Measurements from ENCODE around the gene ITIH5.

Gene ITIH5

DNA sequence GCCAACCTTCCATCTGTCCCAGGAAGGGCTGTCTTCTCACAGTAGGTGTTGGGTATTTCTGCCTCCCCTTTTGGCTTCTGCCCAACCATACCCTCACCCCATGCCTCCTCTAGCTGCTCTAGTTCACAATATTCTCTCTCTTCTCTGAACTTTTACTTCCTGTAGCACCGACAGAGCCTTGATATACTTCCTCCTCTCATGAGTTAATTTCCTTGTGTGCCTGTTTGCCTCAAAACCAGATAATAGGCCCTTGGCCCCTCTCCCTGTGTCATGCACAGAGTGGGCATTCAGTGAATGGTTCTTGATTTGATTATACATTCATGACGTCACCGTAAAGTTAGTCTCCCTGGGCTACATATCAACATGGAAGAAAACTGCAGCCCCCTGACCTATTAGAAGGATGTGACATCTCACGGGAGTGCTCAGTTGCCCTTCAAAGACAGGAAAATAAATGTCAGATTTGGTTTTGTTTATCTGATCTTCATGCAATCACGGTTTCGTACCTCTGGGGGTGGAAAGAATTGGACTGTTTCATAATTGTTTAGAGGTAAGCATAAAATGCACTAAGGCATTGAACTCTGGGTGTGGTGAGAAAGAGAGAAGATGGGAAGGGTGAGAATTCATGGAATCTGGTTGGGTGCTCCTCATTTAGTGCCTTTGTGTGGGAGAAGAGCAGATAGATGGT, 127.7 kb downstream of the ITIH5 start:
- Histone ChIP-seq H3K36me3 (ENCODE audit: insufficient read depth, low read length) (no peaks in the 10 kb centered on the region), H3K9ac (ENCODE audit: insufficient read length) (no peak overlapping the region), H3K27ac (no peak overlapping the region), H3K9me3 (ENCODE audit: low read depth, low read length) (no peaks in the 10 kb centered on the region), H3K4me3 (no peak overlapping the region)
- TF ChIP-seq EZH2 (IDR thresholded peaks at IDR 0.05), result no peak
- TF ChIP-seq POLR2AphosphoS5 (IDR thresholded peaks at IDR 0.05; ENCODE audit: borderline replicate concordance, low read depth, low read length), result no peak
- no peak for TF ChIP-seq FOXP2 (optimal IDR thresholded peaks at IDR 0.05; ENCODE audit: control extremely low read depth, extremely low read length, insufficient read depth)
- DNase-seq (ENCODE audit: low read depth, low spot score), result no peak

DNA sequence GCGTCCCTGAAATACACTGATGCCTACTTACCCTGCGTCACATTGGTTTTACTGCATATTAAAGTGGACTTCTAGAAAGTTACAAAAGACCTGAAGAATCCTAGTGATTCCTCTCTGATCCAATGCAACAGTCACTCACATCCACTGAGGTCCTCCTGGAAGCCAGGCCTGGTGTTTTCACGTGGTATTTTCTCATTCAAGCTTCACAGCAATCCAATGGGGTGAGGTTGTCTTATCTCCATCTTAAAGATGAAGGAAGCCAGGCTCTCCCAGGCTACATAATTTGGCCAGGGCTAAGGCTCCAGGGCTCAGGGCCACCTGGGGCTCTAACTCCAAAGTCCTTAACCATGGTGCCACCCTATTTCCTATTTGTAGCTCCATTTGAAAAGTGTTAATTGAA, 129.6 kb downstream of the ITIH5 start:
- no peak for TF ChIP-seq POLR2AphosphoS5 (IDR thresholded peaks at IDR 0.05; ENCODE audit: borderline replicate concordance, low read depth, low read length)
- TF ChIP-seq FOXP2 (optimal IDR thresholded peaks at IDR 0.05; ENCODE audit: control extremely low read depth, extremely low read length, insufficient read depth), result no peak
- no peak for TF ChIP-seq EZH2 (IDR thresholded peaks at IDR 0.05)
- Histone ChIP-seq H3K4me3 (no peak overlapping the region), H3K9me3 (ENCODE audit: low read depth, low read length) (no peaks in the 10 kb centered on the region), H3K27ac (no peak overlapping the region), H3K36me3 (ENCODE audit: insufficient read depth, low read length) (no peaks in the 10 kb centered on the region), H3K9ac (ENCODE audit: insufficient read length) (no peak overlapping the region)
- no peak for DNase-seq (ENCODE audit: low read depth, low spot score)

DNA sequence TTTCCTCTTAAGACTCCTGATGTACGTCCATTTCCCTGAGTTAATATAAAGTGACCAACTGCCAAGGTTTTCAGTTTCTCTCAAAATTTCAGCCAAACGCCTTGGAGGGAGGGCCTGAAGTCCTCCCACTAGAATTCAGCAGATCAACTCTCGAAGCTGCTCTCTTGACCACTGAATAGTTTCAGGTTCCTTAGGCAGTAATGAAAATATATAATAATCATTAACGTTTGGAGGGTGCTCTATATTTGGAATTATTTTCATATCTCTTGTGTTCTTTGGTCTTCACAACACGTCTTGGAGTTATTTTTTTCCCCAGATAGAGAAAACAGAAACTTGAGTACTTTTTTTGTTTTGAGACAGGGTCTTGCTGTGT, 132.3 kb downstream of the ITIH5 start:
- Histone ChIP-seq H3K36me3 (ENCODE audit: insufficient read depth, low read length) (no peaks in the 10 kb centered on the region), H3K27ac (0 out of 2 replicates have a peak overlapping the region, but pooled peaks have one; percentile 42), H3K9ac (ENCODE audit: insufficient read length) (no peak overlapping the region), H3K4me3 (no peak overlapping the region), H3K9me3 (ENCODE audit: low read depth, low read length) (no peaks in the 10 kb centered on the region)
- DNase-seq (ENCODE audit: low read depth, low spot score), result no peak
- TF ChIP-seq POLR2AphosphoS5 (IDR thresholded peaks at IDR 0.05; ENCODE audit: borderline replicate concordance, low read depth, low read length), result no peak
- no peak for TF ChIP-seq EZH2 (IDR thresholded peaks at IDR 0.05)
- TF ChIP-seq FOXP2 (optimal IDR thresholded peaks at IDR 0.05; ENCODE audit: control extremely low read depth, extremely low read length, insufficient read depth), result no peak

DNA sequence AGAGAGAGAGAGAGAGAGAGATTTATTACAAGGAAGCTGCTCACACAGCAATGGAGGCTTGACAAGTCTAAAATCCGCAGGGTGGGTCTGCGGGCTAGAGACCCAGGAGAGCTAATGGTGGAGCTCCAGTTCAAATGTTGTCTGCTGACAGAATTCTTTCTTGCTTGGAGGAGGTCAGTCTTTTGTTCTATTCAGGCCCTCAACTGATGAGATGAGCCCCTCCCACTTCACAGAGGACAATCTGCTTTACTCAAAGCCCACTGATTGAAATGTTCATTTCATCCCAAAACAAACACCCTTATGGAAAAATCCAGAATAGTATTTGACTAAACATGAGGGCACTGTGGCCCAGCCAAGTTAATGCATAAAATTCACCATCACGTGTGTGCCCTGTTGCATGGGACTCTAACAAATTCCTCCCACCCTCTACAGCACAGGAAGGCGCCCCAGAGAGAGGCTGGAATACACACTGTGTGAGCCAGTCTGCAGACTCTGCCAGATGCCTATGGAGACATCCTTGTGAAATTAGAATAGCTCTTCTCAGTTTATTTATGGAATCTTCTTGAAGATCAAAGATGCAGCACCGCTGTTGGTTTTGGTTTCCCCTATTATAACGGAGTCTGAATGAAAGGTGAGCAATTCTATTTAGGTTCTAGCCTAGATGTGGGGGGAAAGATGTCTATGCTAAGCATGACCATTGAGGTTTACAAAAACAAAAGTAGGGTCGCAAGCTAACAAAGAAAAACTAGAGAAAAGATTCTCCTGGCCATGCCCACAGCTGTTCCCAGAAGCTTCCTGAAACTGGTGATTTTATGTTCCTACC, 132.9 kb downstream of the ITIH5 start:
- Histone ChIP-seq H3K4me3 (peak overlapping the region; percentile 33; the same call in 1 of the 2 replicates), H3K36me3 (ENCODE audit: insufficient read depth, low read length) (no peaks in the 10 kb centered on the region), H3K27ac (0 out of 2 replicates have a peak overlapping the region, but pooled peaks have one; percentile 42), H3K9ac (ENCODE audit: insufficient read length) (no peak overlapping the region), H3K9me3 (ENCODE audit: low read depth, low read length) (no peaks in the 10 kb centered on the region)
- no peak for DNase-seq (ENCODE audit: low read depth, low spot score)
- TF ChIP-seq POLR2AphosphoS5 (IDR thresholded peaks at IDR 0.05; ENCODE audit: borderline replicate concordance, low read depth, low read length) (no peak), EZH2 (IDR thresholded peaks at IDR 0.05) (no peak), FOXP2 (optimal IDR thresholded peaks at IDR 0.05; ENCODE audit: control extremely low read depth, extremely low read length, insufficient read depth) (no peak)

DNA sequence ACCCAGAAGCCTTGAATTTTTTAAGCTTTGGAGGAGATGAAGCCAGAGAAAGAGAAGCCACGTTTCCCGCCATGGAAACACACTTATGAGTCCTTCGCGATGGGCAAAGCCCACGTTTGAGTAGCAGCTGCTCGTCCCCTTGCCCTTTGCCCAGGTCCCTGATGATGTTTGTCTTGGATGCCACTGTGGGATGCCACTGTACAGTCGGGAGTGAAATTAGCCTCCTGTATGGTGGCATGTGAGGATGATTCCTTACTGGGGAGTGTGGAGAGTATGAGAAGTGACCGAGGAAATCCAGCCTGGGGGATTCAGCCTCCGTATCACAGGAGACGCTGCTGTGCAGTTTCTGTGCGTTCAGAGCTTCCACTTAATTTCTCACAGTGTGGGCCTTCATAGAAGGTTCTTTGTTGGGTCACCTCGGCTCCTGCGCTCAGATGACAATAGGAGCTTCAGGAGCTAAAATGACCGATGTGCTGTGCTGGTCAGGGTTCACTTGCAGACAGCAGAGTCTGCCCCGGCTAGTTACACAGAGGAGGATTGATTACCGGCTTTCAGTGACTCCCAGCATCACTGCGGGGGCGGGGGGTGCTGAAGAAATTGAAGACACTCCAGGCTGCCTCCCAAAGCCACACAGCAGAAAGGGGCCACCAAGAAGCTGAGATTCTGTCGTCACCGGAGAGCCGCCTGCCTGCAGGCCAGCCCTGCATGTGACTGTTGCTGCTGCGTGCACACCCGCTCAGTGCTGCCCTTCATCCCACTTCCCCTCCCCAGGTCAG, 133.9 kb downstream of the ITIH5 start:
- TF ChIP-seq POLR2AphosphoS5 (IDR thresholded peaks at IDR 0.05; ENCODE audit: borderline replicate concordance, low read depth, low read length) (no peak), EZH2 (IDR thresholded peaks at IDR 0.05) (no peak), FOXP2 (optimal IDR thresholded peaks at IDR 0.05; ENCODE audit: control extremely low read depth, extremely low read length, insufficient read depth) (no peak)
- DNase-seq (ENCODE audit: low read depth, low spot score), result no peak

DNA sequence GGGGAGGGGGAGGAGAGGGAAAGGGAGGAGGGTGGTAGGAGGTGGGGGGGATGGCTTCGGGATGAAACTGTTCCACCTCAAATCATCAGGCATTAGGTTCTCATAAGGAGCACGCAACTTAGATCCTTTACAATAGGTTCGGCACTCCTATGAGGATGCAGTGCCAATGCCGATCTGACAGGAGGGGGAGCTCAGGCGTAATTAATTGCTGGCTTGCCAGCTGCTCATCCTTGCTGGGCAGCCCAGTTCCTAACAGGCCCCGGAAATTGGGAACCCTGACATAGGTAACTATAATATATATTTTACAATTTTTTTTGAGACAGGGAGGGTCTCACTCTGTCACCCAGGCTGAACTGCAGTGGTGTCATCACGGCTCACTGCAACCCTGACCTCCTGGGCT, 137.1 kb downstream of the ITIH5 start:
- DNase-seq (ENCODE audit: low read depth, low spot score), result no peak
- H3K27ac ChIP-seq, result no peak overlapping the region
- H3K9ac ChIP-seq (ENCODE audit: insufficient read length), result no peak overlapping the region
- TF ChIP-seq EZH2 (IDR thresholded peaks at IDR 0.05) (no peak), FOXP2 (optimal IDR thresholded peaks at IDR 0.05; ENCODE audit: control extremely low read depth, extremely low read length, insufficient read depth) (no peak), POLR2AphosphoS5 (IDR thresholded peaks at IDR 0.05; ENCODE audit: borderline replicate concordance, low read depth, low read length) (no peak)
- no peaks in the 10 kb centered on the region for H3K36me3 ChIP-seq (ENCODE audit: insufficient read depth, low read length)
- no peaks in the 10 kb centered on the region for H3K9me3 ChIP-seq (ENCODE audit: low read depth, low read length)
- H3K4me3 ChIP-seq, result no peak overlapping the region

More for the DNA sequence above, 133.9 kb downstream of the ITIH5 start:
- H3K36me3 ChIP-seq (ENCODE audit: insufficient read depth, low read length), result no peaks in the 10 kb centered on the region
- H3K27ac ChIP-seq, result no peak overlapping the region
- no peak overlapping the region for H3K9ac ChIP-seq (ENCODE audit: insufficient read length)
- no peak overlapping the region for H3K4me3 ChIP-seq
- no peaks in the 10 kb centered on the region for H3K9me3 ChIP-seq (ENCODE audit: low read depth, low read length)

DNA sequence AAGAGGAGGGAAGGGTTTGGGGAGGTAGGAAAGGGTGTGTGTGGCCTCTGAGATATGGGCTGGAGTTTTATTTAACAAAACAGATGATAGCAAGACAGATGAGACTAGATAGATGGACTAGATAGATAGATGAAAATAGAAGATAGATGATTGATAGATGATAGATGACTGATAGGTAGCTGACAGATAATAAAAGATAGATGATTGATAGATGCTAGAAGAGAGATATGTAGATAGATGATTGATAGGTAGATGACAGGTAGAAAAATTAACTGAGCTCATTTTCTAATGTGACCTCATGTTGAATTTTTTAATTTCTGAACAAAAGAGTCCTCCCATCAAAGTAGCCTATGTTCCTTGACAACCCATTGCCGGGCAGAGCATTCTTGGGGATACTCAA, 139.3 kb downstream of the ITIH5 start:
- no peaks in the 10 kb centered on the region for H3K9me3 ChIP-seq (ENCODE audit: low read depth, low read length)
- no peaks in the 10 kb centered on the region for H3K36me3 ChIP-seq (ENCODE audit: insufficient read depth, low read length)
- H3K9ac ChIP-seq (ENCODE audit: insufficient read length), result no peak overlapping the region
- H3K4me3 ChIP-seq, result no peak overlapping the region
- TF ChIP-seq POLR2AphosphoS5 (IDR thresholded peaks at IDR 0.05; ENCODE audit: borderline replicate concordance, low read depth, low read length) (no peak), FOXP2 (optimal IDR thresholded peaks at IDR 0.05; ENCODE audit: control extremely low read depth, extremely low read length, insufficient read depth) (no peak), EZH2 (IDR thresholded peaks at IDR 0.05) (no peak)
- H3K27ac ChIP-seq, result no peak overlapping the region
- DNase-seq (ENCODE audit: low read depth, low spot score), result no peak

DNA sequence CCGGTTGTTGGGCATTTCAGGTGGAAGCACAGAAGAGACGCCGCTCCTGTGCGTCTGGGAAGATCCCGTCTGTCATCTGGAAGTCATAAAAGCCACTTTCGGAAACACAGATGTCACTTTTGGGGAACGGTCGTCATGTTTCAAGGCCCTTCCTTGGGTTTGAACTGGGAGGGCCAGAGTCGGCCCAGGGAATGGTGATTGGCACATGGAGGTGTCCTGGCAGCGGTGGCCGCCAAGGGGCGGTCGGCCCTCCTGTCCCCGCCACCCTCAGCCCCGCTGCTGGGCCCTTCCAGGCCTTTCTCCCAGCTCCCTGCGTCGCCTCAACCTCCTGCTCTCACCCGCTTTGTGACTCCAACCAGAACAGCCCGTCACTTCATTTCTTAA, 140.8 kb downstream of the ITIH5 start:
- TF ChIP-seq EZH2 (IDR thresholded peaks at IDR 0.05) (no peak), POLR2AphosphoS5 (IDR thresholded peaks at IDR 0.05; ENCODE audit: borderline replicate concordance, low read depth, low read length) (no peak)
- no peak overlapping the region for H3K4me3 ChIP-seq

More for the DNA sequence above, 140.8 kb downstream of the ITIH5 start:
- no peak overlapping the region for H3K9ac ChIP-seq (ENCODE audit: insufficient read length)
- H3K36me3 ChIP-seq (ENCODE audit: insufficient read depth, low read length), result no peaks in the 10 kb centered on the region
- no peak overlapping the region for H3K27ac ChIP-seq
- no peak for DNase-seq (ENCODE audit: low read depth, low spot score)
- no peaks in the 10 kb centered on the region for H3K9me3 ChIP-seq (ENCODE audit: low read depth, low read length)
